Body of pancreas (tissue), 4 donors: ENCODE data around the gene CCDC182. TPM values are rescaled to one million over a fixed set of nuclear protein-coding genes. Genes with fewer than 3 reads are reported as not detected.

Experiments
- ATAC-seq: fragments of 150-250 bp; one replicate; pipeline ENCODE4 v1.9.1; 2016
- DNase-seq, 4 donors: peaks; one replicate each; pipeline ENCODE4 v3.0.0-alpha.2; 2019
- H3K27ac ChIP-seq, 4 donors: fragments of 200-600 bp; sonication (generic); 1 replicate in 3 of 4; 2 replicates in 1 of 4; pipeline versions ENCODE4 v1.5.1 to v1.6.1; 2016 to 2019; ENCODE audit warnings: mild to moderate bottlenecking in 1 of 4, mixed read lengths in 1 of 4, moderate library complexity in 1 of 4
- H3K27me3 ChIP-seq, 2 donors: fragments of 200-600 bp; sonication (generic); one replicate each; pipeline ENCODE4 v1.6.0; 2016; ENCODE audit warnings: mild to moderate bottlenecking in 1 of 2
- H3K36me3 ChIP-seq, 2 donors: fragments of 200-600 bp; sonication (generic); replicated peaks in 1 of 2; 2 replicates each; pipeline ENCODE4 v1.5.1; 2016; ENCODE audit warnings: low read depth in 2 of 2; ENCODE audit not compliant: insufficient read depth in 1 of 2
- H3K4me1 ChIP-seq: fragments of 200-600 bp; sonication (generic); one replicate; pipeline ENCODE4 v1.6.0; 2016
- H3K4me3 ChIP-seq, 2 donors: fragments of 200-600 bp; sonication (generic); 1 replicate in 1 of 2; 2 replicates in 1 of 2; pipeline ENCODE4 v1.5.1; 2016 to 2019
- H3K9me3 ChIP-seq, 3 donors: fragments of 200-600 bp; sonication (generic); 1 replicate in 2 of 3; 2 replicates in 1 of 3; pipeline ENCODE4 v1.5.1; 2016
- POLR2A ChIP-seq, 3 donors: fragments of 450-650 bp; IDR thresholded peaks; one replicate each; pipeline ENCODE4 v1.6.1; 2016; ENCODE audit warnings: antibody characterized with exemption in 3 of 3, mild to moderate bottlenecking in 2 of 3
- WGBS, 2 donors: methylation state at CpG; one replicate each; pipeline ENCODE4 v1.1.5; 2017; 5-methylcytosine and 5-hydroxymethylcytosine counted together
- intact Hi-C: fragments of 100-400 bp; cut with DNase I; formaldehyde crosslinking; loops from one replicate; pipeline ENCODE4 v1.15.1; 2023
- total RNA-seq, 2 donors: library from RNA; depleted of rRNA; stranded (reverse); fragments of >200 nt; gene quantifications; one replicate each; pipeline ENCODE4 v1.1.0, GENCODE V29; 2016
- TF ChIP-seq, protein P1 (sequence below), 7 experiments: fragments of 450-650 bp in 4 of 7; fragments of 200-600 bp in 3 of 7; sonication (generic) in 3 of 7; IDR thresholded peaks; one replicate each; pipeline ENCODE4 v1.5.1; 2016 to 2019; ENCODE audit warnings: antibody characterized with exemption in 7 of 7

The CCDC182 gene
- total RNA-seq, 2 donors from 2014 or later = not detected

DNA sequence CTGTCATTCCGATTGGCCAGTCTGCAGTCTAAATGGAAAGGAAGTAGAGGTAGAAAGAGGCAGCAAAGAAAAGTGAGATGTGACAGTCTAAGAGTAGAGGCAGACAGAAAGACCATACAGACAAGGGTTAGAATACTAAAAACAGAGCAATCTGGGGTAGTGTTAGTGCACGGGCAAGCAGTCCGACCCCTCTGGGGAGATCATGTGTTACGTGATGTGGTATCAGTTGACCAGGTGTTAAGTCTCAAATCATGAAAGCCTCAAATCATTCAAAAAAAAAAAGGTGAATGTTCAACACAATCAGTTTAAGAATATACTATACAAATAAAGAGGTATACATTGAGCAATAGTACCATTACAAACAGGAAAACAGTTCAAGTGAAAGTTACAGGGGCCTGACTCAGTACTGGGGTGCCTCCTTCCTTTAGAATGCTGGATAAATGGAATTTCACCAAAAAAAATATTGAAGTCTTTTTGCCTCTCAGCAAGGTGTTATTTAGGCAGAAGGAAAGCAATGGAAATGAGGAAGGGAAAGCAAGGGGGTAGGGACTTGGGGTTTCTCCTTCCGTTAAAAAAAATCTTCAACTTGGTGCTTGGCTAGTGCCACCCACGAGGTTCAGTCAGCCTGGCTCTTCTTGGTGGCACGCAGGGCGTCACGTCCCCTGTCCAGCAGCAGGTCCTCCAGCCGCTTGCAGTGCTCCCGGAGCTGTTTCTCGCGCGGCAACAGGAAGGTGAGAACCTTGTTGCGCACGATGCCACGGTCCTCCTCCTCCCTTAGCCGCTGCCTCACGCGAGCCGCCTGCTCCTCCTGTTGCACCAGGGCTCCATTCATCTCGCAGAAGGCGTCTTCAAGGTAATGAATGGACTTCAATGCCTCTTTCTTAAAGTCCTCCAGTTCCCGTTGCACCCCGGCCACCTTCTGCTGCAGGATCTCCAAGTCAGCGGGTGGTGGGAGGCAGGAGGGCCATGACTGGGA is 616 bp downstream of the CCDC182 start:
- Histone ChIP-seq H3K4me1 (no peaks in the 10 kb centered on the region), H3K9me3 (no peaks in the 10 kb centered on the region), H3K4me3 (no peak overlapping the region), H3K27ac (no peak overlapping the region), H3K27me3 (no peaks in the 10 kb centered on the region), H3K36me3 (no peaks in the 10 kb centered on the region)
- ATAC-seq (no peak), DNase-seq (no peak)
- 80 to 83% methylated on average over 26 of the region's 26 CpGs for WGBS, 2 donors
- no peak for TF ChIP-seq POLR2A (IDR thresholded peaks at IDR 0.05)
- TF ChIP-seq, protein P1, sequence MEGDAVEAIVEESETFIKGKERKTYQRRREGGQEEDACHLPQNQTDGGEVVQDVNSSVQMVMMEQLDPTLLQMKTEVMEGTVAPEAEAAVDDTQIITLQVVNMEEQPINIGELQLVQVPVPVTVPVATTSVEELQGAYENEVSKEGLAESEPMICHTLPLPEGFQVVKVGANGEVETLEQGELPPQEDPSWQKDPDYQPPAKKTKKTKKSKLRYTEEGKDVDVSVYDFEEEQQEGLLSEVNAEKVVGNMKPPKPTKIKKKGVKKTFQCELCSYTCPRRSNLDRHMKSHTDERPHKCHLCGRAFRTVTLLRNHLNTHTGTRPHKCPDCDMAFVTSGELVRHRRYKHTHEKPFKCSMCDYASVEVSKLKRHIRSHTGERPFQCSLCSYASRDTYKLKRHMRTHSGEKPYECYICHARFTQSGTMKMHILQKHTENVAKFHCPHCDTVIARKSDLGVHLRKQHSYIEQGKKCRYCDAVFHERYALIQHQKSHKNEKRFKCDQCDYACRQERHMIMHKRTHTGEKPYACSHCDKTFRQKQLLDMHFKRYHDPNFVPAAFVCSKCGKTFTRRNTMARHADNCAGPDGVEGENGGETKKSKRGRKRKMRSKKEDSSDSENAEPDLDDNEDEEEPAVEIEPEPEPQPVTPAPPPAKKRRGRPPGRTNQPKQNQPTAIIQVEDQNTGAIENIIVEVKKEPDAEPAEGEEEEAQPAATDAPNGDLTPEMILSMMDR (IDR thresholded peaks at IDR 0.05) = no peak
- intact Hi-C loops = loop anchor here (5.0 to 10.0 kb wide), 2 partner anchors 140 to 502 kb away; no protein-coding TSS in a partner anchor

DNA sequence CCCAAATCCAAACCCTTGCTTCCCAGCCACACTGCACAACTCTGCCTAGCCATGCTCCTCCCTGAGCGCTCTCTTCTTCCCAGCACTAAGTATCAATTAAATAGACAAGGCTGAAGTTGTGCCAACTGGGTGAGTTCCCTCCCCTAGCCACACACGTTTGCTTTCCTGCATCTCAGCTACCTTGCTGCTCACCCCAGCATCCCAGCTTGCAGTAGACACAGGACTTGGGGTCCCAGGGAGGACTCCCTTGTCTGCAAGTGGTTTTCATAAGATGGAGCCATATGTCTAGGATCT is 4.9 kb downstream of the CCDC182 start:
- no peak for DNase-seq
- TF ChIP-seq, protein P1 (IDR thresholded peaks at IDR 0.05) = no peak
- TF ChIP-seq POLR2A (IDR thresholded peaks at IDR 0.05) = no peak
- intact Hi-C loops = loop anchor here (10.0 kb wide), 1 partner anchor 135 kb away; no protein-coding TSS in a partner anchor
- Histone ChIP-seq H3K9me3 (no peaks in the 10 kb centered on the region), H3K27ac (no peak overlapping the region), H3K27me3 (no peaks in the 10 kb centered on the region), H3K36me3 (no peaks in the 10 kb centered on the region), H3K4me1 (no peaks in the 10 kb centered on the region), H3K4me3 (no peak overlapping the region)
- no peak for ATAC-seq
- 38 to 46% methylated on average over 2 of the region's 2 CpGs for WGBS, 2 donors

DNA sequence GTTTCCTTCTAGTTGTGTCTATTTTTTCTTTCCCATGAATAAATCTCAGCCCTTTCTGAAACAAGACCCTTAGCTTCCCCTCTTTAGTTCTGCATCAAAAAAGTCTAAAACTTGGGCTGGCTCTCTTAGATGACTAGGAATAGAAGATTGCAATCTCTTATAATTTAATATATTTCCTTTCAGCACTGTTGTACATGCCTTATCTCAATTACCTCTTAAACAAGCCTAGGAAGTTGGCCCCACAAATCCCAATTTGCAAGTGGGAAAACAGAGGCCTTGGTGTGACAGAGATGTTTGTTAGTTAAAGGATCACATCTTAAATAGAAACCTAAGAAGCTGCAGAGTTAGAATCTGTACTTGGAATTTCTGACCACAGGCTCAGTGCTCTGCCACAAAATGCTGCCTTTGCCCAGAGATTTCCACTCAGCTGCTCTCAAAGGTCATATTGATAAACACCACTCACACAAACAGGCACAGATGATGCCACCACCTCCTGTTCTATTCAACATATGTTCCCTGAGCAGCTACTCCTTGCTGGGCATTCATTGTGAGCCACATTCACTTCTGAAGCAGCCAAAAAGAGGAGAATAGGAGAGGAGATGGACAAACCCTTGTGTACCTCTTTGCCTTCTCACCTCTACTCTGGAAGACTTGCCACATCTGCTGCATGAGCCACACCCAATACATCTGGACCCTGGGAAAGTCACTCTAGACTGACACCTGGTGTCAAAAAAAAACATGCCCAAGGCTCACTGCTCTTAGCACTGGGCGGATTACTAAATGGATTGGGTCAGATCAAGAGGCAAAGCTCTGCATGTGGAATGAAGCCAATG is 5.5 kb downstream of the CCDC182 start:
- DNase-seq (no peak), ATAC-seq (no peak)
- no peak overlapping the region for H3K4me3 ChIP-seq
- no peak for TF ChIP-seq POLR2A (IDR thresholded peaks at IDR 0.05)
- TF ChIP-seq, protein P1 (IDR thresholded peaks at IDR 0.05) = peak in 2 of 7 experiments; percentile 16 to 29
- 35 to 45% methylated on average over 1 of the region's 1 CpG for WGBS, 2 donors
- H3K4me1 ChIP-seq = no peaks in the 10 kb centered on the region
- H3K27ac ChIP-seq = no peak overlapping the region
- H3K27me3 ChIP-seq = no peaks in the 10 kb centered on the region
- intact Hi-C loops = loop anchor here (10.0 kb wide), 1 partner anchor 135 kb away; no protein-coding TSS in a partner anchor
- H3K9me3 ChIP-seq = no peaks in the 10 kb centered on the region
- H3K36me3 ChIP-seq = no peaks in the 10 kb centered on the region

DNA sequence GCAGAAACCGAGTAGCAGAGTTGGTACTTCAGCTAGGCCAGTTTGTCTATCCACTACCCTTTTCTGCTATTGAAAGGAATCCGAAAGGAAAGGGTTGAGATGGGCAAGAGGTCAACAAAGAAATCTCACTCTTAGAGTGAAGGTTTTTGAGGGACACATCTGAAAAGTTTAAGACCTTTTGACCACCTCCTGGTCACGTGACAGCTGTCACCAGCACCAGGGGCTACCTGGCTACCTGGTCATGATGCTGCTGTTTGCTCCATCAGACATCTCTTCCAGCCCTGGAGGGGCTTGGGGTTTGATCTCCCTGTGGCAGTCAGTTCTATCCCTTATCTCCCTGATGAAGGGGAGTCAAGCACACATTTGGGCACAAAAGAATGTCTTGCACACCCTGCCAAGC is 7.6 kb downstream of the CCDC182 start:
- Histone ChIP-seq H3K4me3 (no peak overlapping the region), H3K4me1 (no peaks in the 10 kb centered on the region)

More for the DNA sequence above, 7.6 kb downstream of the CCDC182 start:
- Histone ChIP-seq H3K9me3 (no peaks in the 10 kb centered on the region), H3K27ac (no peak overlapping the region), H3K27me3 (no peaks in the 10 kb centered on the region), H3K36me3 (no peaks in the 10 kb centered on the region)
- DNase-seq = no peak
- 62 to 67% methylated on average over 3 of the region's 3 CpGs for WGBS, 2 donors
- intact Hi-C loops = no loop called here
- TF ChIP-seq, protein P1 (IDR thresholded peaks at IDR 0.05) = no peak
- no peak for TF ChIP-seq POLR2A (IDR thresholded peaks at IDR 0.05)
- no peak for ATAC-seq
